Activated CD4-positive, alpha-beta T cell treated with anti-CD3 and anti-CD28 coated beads, Interleukin-2, amount 50 U/mL, for 24 hours (primary cell): ENCODE data around the gene APOB.

Experiments used
- DNase-seq, 2 donors: peaks; one replicate each; pipeline ENCODE4 v3.0.0-alpha.2; 2020; ENCODE audit warnings: low read depth in 1 of 2, low spot score in 1 of 2

Gene APOB

DNA sequence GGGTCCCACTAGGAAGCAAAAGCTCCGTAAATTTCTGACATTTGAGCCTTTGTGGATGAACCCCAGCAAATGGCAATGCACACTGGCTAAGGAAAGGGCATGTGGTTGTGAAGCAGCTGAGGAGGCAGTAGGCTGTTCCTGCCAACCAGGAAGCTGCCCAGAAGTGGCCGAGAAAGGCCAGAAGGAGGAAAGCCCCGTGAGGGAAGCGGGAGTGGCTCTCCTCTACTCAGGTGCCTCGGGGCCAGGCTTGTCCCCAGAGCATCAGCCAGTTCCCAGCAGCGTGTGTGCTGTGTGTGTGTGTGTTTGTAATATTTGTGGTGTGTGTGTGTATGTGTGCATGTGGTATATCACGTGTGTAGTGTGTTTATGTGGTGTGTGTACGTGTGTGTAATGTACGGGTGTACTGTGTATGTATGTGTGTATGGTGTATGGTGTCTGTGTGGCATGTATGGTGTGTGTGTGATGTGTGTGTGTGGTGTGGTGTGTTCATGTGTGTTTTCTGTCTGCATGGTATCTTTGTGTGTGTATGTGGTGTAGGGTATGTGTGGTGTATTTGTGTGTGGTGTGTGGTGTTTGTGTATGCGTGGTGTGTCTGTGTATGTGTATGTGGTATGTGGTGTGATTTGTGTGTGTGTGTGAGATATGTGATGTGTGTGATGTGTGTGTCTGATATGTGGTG is 90.6 kb downstream of the APOB start:
- no peak for DNase-seq
